GM21786 (cell line): ENCODE measurements around the gene RBM20.

Experiments
- ATAC-seq: cut with Tn5 transposase; IDR thresholded peaks from one replicate; pipeline ENCODE4 v1.9.1; 2021; ENCODE audit not compliant: unreplicated experiment

RBM20 gene

DNA sequence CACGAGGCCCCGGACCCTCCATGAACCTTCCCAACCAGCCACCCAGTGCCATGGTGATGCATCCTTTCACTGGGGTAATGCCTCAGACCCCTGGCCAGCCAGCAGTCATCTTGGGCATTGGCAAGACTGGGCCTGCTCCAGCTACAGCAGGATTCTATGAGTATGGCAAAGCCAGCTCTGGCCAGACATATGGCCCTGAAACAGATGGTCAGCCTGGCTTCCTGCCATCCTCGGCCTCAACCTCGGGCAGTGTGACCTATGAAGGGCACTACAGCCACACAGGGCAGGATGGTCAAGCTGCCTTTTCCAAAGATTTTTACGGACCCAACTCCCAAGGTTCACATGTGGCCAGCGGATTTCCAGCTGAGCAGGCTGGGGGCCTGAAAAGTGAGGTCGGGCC, 137.0 kb downstream of the RBM20 start:
- ATAC-seq: no peak

DNA sequence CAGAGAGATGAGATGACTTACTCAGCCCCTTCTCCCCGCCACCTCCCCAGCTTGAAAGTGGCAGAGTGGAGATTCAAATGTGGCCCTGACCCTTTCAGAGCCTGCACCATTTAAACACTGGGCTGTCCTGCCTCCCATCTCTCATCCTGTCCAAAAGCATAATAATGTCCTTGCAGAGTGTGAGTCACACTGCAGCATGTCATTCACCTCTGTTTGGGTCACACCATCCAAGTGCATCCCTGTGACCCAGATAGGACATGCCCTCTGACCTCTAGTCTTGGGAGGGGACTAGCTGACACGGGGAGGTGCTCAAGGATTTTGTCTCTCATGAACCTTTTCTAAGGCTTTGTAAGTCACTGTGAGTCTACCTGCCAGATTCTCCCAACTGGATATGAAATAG, 138.5 kb downstream of the RBM20 start:
- ATAC-seq: no peak

DNA sequence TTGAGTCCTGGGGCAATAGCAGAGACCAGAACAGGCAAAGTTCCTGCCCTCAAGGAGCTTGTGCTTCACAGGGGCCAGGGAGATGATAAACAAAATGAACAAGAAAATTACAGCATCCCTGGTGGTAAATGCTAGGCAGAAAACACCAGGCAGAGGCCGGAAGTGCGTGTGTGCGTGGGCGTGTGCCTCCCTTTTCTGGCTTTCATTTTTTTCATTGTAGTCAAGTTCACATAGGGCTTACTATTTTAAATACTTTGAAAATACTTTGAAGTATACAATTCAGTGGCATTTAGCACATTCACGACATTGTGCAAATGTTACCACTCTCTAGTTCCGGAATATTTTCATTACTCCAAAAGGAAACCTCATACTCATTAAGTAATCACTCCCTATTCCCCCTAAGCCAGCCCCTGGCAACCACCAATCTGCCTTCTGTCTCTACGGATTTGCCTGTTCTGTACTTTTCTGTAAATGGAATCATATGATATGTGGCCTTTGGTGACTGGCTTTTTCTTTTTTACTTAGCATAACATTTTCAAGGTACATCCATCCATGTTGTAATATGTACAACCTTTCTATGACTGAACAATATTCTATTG, 139.5 kb downstream of the RBM20 start:
- ATAC-seq: no peak

DNA sequence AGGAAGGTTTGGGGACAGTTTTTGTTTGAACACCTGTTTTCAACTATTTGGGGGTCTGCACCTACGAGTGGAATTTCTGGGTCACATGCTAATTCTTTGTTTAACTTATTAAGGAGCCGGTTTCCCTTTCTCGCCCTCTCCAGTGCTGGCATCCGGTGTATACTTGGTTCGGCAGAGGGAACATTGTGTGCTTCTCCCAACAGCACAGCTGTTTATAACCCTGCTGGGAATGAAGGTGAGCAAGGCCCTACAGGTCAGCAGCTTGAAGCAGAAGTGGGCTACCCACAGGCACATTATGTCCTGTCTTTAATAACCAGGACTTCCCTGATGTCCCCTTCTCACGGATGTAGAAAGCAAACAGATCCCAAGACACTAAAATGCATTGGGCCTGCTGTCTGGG, 140.1 kb downstream of the RBM20 start:
- ATAC-seq: no peak

DNA sequence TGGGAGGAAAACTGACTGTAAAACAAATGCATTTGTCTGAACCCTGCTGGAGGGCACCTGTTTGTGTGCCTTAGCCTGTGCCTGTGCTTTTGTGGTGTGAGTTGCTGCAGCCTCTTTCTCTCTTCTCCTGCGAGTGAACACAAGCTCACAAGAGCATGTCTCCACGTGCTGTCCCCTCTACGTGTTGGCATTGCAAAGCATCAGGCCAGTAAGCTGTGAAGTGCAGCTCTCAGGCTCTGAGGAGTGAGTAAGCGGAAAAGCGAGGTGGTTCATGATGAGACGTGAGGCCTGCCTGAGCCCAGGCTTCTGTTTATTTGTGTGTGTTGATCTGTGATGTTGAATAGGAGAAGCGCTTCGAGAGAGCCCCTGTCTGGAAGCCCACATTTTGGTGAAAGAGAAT, 142.0 kb downstream of the RBM20 start:
- no peak for ATAC-seq

DNA sequence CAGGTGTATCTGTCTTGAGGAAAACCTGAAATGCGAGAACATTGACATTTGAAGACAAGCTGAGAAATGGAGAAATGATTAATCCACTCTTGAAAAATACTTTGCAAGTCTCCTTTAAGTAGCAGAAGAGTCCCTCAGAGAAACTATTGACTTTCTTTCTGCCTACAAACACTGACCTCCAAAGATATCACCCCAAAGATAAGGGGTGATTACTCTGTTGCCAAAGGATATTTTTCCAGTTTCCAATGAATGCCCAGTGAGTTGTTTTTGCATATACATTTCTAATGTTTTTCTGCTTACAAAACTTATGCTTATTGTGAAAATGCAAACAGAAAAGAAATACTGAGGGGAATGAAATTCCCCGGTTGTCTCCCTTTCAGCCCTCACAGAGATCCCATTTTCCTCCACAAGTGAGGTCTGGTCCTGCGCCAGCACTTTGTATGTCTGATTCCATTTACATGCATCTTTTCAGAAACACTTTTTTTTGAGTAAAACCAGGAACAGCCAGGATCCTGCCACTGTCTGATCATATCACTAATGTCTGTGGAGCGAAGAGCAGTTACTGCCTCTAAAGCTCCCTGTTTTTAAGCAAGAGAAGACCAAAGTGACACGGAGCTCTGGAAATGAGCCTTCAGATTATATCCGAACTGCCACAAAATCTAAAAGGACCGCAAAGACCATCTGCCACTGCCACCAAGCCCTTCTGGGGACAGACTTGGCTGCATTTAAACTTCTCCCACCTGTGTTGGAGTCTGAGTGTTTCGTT, 144.7 kb downstream of the RBM20 start:
- ATAC-seq: no peak

DNA sequence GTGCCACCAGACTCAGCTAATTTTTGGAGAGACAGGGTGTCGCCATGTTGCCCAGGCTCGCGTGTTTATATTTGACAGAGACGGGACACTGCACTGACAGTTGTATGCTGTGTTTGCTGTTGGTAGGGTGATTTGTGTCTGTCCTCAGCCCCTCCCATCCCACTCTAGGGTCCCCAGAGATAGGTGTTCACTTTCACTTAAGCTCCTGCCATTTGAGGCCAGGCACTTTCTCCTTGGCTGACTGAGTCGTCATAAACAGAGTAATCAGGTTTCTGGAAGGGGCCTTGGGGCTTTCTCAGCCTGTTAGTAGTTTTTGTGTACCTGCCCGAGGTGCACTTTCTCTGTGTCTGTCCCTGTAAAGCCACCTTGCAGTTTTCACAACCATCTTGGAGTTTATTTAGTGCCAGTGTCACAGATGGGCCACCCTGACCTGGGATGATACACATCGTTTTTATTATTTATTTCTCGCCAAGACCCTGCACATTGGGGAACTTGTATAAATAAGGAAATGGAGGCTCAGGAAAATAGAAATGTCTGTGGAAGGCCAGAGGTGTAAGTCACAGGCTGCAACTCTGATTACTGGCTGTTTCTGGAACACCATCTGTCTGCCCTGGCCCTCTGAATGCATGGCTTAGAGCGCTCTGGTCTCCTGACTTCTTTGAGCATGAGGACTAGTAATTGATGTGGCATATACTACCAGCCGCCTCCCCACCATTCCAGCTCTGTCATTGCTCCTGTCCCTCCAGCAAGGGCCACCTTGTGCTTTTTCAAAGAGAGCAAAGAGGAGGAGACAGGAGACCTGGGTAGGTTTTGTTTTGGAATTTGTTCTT, 145.7 kb downstream of the RBM20 start:
- no peak for ATAC-seq

DNA sequence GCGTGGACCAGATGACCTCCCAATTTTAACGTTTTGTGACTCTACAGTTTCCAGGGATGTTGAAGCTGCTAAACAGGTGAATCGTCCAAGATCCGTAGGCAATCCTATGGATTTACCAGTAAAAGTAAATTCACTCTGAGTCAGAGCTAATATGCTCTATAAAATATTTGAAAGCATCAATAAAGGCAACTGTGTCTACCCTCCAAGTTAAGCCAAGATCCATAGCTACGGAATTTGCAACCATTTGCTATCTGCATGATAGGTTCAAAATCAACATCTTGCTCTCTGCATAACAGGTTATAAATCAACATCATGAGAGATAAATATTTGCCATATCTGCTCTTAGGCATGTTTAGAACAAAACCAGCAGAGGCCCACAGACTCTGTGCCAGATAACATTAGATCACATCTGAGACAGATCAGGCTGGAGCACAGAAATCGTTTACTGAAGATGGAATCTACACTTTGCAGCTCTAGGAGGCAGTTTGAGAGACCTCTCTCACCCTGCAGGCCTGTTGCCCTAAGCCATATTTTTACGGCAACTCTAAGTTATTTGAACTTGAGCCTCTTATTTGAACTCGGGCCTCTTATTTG, 146.9 kb downstream of the RBM20 start:
- ATAC-seq: no peak

DNA sequence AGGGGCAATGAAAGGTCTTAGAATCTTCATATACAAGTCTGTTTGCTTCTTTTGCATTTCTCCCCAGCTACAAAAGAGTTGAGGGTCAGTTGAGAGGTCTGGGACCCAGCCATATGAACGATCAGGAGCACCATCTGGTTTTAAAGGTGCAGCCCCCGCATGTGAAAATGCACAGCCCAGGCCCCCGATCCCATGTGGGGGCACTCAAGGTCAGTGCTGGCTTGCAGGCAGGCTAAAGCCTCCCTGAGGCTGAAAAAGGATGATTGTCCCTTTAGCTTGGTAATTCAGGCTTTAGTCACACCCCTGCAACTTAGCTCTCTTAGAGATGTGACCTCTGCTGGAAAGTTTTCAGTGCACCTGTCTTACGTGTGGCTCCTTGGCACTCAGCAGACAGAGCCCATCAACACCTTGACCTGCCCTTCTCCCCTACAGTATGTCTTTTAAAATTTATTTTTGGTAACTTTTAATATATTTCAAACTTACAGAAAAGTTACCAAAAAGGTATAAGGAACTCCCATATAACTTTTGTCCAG, 147.5 kb downstream of the RBM20 start:
- no peak for ATAC-seq

DNA sequence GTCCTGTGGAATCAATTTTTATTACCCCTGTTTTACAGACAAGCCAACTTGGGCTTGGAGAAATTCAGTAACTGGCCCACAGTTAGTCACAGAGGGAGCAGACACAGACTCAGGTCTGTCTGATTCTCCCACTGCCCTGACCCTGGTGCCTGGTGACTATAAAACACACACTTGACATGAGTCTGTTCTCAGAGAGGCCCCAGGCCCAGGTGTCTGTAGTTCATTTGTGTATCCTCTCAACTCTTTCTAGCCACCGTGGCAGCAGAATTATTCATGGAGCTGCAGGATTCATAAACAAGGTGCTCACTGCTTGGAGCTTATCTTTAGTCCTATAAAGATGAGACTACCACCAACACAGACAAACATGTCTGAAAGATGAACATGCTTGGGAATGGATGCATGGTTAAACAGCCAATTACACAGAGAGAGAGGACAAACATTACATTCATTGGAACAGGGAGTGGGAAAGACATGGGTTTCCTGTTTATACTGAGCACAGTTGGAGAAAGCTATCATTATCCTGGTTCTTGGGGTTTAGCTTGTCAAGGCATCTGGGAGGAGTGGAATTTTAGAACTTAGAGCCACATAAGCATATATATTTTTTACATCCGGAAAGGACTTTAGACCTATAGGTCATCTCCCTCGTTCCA, 148.5 kb downstream of the RBM20 start:
- no peak for ATAC-seq

DNA sequence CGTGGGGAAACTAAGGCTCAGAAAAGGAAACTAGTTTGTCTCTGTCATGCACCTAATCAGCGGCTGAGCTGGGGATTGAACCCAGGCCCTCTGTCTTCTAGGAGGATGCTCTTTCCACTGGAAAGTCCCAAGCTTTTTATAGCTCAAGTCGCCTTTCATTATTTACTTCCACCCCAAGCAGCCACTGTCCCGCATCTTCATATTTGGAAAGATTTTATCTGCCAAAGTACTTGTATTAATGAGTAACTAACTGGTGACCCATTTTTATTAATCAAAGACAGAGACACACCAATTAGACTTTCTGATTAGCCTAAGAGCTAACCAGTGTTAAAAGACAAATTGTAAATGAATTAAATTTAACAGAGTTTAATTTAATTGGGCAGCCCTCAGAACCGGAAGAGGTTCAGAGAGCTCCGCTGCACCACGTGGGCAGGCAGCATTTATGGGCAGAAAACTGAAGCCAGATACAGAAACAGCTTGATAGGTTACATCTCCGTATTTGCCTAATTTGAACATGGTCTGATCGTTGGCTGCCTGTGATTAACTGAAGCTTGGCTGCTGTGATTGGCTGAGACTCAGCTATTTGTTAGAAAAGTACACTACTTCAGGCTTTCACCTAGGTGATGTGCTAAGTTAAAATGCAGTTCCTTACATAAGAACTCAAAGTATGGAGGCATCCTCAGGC, 149.1 kb downstream of the RBM20 start:
- no peak for ATAC-seq

DNA sequence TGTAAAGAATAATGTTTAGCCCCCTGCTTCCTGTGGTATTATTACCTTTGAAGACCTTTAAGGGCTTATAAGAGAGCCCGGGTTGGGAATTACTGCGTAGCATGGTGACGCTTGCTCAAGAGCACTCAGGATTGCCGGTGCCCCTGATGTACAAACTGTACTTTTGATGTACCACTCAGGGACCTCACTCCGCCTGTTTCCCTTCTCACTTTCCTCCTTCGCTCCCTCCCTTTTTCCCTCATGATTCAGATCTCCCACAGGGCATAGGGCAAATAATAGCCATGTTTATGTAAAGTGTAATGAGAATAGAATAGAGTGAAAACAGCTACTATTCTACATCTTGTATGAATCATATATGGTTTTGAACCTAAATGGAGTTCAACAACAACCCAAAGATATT, 149.8 kb downstream of the RBM20 start:
- ATAC-seq: no peak

DNA sequence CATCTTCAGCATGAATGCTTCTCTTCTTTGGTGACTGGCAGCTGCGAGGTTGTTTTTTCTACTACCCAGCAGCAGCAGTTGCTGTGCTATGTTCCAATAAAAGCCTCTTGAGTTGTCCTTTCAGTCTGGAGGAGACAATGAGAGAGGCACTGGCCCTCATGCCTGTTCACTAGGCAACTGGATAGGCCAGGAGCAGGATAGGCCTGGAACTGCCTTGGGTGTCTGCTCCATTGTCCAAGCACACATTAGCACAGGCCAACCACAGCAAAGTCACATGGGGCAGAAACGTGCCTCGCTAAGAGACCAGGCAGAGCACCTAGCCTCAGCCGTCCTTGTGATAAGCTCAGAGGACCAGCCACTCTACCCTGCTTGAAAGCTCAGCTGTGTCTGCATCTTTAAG, 150.7 kb downstream of the RBM20 start:
- ATAC-seq: no peak

DNA sequence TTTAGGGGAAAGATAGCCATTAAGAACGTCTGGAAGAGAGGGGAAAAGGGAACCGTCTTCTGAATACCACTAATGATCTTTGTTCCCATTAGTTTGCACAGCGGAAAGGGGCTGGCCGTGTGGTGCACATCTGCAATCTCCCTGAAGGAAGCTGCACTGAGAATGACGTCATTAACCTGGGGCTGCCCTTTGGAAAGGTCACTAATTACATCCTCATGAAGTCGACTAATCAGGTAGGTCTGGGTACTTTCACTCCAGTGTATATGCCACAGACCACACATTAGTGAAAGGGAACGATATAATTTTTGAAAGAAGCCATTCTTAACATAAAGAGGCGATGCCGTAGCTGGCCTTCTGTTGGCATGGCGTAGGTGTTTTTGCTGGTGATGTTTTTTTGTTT, 153.3 kb downstream of the RBM20 start:
- ATAC-seq: no peak

DNA sequence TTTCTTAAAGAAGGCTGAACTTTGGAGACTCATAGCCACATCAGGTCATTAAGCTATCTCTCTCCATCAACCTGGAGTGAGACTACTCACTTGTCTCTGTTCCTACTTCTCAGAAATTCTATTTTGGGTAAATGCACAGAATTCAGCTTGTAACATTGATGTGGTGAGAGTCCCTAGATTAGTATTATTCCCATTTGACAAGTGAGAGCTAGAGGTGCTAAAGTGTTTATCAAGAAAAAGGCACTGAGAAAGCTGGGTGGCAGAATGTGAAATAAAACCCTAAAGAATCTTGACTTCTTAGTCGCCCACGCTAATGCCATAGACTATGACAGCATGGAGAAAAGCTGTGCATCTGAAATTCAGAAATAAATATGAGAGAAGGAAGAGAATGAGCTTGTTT, 154.2 kb downstream of the RBM20 start:
- no peak for ATAC-seq

DNA sequence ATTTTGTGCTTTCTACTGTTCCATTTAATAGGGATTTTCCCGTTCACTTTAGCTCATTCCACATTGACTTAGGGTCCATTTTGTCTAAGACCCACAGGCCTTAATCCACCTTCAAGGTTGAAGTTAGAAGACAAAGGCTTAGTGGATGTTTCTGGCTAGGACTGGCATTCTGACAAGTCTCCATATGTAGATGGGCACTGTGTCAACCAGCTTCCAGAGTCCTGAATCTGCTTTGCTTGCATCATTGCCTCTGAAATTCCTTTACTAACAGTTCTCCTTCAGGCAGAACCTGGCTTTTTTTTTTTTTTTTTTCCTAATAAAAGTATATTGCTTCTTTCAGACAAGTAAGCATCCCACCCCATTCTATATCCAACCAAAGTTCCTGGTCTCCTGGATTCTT, 158.0 kb downstream of the RBM20 start:
- ATAC-seq: no peak

DNA sequence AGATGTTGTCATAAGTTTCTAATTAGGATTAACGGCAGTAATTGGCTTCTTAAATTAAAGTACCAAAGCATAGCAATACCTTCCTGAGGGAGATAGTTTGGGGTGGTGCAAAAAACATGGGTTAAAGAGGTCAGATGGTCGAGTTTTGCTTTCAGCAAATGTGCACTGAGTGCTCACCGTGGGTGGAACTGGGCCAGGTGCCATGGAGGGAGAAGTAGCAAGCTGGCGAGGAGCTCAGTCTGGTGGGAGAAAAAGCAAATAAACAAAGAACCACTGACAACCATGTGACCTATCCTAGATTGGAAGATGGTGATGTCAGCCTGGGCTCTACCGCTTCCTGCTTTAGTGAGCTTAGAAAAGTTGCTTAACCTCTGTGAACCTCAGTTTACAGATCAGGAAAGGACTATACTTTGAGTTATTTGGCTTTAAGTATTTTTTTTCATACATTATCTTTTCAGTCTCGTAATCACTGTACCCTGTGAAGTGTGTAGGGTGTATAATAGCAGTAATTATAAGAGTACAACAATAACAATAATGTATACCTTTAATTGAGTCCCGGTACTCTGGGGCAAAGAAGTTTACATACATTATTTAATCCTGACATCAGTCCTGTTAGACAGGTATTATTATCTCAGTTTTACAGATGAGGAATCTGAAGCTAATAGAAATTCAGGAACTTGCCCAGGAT, 158.6 kb downstream of the RBM20 start:
- peak; percentile 68 for ATAC-seq

DNA sequence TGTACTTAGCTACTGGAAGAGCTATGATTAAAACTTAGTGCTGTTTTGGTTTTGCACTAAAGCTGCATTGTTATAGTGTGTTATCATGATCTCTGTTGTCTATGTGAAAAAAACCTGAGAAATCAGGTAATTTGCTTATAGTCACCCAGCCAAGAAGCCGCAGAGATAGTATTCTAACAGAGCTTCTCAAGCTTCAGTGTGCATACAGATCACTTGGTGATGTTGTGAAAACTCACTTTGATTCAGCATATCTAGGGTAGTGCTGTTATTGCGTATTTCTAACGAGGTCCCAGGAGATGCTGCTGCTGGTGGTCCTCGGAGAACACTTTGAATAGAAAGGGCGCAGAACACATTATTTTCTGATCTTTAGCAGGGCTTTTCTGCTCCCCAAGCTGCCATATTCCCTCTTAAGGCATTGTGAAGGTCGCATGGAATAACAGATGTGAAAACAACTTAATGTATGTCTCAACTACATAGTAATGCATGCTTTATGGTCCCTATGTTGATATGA, 159.2 kb downstream of the RBM20 start:
- peak; percentile 38 for ATAC-seq

DNA sequence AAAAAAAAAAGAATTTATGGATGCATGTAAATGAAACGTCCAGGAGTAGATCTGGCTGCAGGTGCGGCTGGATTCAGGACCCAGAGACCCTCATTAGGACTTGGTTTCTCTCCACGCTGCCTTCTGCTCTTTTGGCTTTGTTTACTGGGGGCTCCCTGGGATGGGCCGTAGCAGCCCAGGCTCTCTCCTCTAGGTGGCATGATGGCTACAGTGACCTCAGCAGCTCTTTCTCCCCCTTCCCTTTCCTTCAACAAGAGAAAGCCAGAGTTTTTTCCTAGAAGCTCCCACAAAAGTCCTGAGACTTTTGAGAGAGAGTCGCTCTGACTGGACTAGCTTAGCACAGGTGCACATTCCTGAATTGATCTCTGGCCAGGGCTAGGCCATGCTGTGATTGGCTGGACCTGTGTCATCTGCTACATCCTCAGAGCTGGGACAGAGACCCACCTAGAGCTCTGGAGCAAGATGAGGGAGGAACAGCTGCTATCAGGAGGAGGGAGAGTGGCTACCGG, 159.7 kb downstream of the RBM20 start:
- ATAC-seq: peak; percentile 55
